Raji (cell line): ENCODE results near the gene TMEM231.

Experiments used
- POLR2A ChIP-seq: IDR thresholded peaks from 2 replicates; pipeline ENCODE4 v1.6.1; 2011; ENCODE audit warnings: low read depth, low read length, control low read depth; ENCODE audit not compliant: insufficient read depth

The TMEM231 gene, protein sequence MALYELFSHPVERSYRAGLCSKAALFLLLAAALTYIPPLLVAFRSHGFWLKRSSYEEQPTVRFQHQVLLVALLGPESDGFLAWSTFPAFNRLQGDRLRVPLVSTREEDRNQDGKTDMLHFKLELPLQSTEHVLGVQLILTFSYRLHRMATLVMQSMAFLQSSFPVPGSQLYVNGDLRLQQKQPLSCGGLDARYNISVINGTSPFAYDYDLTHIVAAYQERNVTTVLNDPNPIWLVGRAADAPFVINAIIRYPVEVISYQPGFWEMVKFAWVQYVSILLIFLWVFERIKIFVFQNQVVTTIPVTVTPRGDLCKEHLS

GRCh38 chr16:75555707-75556430 lies at the start of gene TMEM231:
TSS of gene TMEM231 (minus strand) at chr16:75556252. CDS start at chr16:75556209, 43 bp downstream.
- peak; percentile 94 for TF ChIP-seq POLR2A

DNA sequence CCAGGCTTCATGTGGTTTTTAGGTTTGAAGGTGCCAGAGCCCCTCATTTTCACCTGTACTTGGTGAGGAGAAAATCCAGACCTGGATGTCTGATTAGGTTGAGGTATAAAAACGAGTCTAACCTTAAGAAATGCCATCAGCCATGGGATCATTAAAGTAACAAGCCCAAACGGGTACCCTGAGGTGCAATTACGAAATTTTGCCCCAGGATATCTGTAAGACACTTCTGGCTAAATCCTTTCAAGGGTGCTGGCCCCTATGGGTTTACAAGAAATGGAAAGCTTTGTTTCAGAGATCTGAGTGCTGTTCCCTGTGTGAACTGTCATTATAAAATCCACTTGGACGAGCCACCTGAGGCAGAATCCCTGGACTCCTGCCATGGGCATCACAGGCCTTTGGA lies 47.2 kb upstream of the TMEM231 start:
- TF ChIP-seq POLR2A: no peak

- no peak for TF ChIP-seq POLR2A
Measured at GRCh38 chr16:75599452-75600277, 43.6 kb upstream of the TMEM231 start.

GRCh38 chr16:75593825-75594820 lies 38.1 kb upstream of the TMEM231 start:
- TF ChIP-seq POLR2A: no peak

DNA sequence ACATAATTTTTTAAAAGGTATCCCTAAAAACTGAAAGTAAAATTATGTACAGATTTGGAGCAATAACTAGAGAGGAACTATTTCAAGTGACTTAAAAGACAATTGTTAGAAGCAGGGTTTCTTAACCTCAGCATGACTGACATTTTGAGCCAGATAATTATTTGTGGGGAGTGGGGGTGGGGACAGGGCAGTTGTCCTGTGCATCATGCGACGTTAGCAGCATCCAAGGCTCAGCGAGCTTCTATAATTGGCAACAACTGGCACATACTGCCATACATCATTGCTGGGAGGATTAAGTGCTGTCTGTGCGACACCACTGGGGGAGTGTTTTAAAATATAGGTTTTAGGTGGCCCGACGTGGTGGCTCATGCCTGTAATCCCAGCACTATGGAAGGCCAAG lies 37.3 kb upstream of the TMEM231 start:
- TF ChIP-seq POLR2A: no peak

DNA sequence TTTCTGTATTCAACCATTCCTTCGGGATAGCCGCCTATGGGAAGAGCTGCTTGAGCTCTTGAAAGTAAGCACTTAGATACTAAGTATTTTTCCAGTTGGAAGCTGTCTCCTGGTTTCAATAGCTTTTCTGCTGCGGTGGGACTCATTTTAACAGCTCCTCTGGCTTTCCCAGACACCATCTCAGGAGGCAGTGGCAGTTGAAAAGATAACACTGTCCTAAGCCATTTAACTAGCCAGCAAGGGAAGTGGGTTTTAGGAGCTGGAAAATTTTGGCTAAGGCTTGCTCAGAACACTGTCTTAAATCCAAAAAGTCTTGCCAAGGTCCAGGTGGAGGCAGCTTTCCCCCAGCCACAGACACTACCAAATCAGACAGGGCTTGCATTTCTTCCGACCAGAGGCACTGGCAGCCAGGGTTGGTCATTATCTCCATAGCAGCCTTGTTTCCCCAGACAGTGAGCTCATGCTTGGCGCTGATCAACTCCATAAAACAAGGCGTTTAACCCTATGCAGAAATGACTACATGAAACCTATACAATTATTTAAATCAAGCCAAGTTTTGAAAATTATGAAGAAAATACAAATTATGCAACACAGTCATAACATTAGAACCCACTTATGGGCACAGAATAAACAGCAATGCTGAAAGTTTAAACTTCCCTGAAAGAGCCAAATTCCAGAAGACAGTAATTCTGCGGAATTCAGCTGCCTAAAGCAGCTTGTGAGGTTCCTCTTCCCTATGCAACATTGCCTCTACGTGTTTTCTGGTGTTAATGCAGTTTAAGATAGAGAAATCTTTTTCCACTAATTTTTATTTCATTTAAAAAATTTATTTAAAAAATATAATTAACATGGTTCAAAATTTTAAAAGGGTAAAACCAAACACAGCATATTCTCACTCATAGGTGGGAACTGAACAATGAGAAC lies 35.1 kb upstream of the TMEM231 start:
- TF ChIP-seq POLR2A: no peak

DNA sequence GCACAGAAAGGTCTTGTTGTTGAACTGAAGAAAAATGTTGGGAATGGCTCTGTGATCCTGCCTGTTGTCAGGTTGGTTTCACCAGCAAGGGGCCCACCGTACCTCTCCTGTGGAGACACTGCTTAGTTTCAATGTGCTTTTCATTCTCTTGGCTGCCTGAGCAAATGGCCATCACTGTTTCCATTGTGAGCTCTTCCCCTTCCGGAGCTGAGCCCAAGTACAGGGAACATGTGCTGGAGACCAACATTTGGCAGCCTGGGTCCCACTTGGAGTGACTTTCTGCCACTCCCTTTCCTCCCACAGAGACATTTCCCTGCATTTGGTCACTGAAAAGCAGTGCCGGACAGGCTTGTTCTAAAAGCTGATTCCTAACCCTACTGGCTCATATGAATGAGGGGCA lies 33.3 kb upstream of the TMEM231 start:
- no peak for TF ChIP-seq POLR2A

GRCh38 chr16:75588716-75589115 lies 32.7 kb upstream of the TMEM231 start:
- TF ChIP-seq POLR2A: no peak

- TF ChIP-seq POLR2A: no peak
Measured at GRCh38 chr16:75584108-75584507, 28.1 kb upstream of the TMEM231 start.

DNA sequence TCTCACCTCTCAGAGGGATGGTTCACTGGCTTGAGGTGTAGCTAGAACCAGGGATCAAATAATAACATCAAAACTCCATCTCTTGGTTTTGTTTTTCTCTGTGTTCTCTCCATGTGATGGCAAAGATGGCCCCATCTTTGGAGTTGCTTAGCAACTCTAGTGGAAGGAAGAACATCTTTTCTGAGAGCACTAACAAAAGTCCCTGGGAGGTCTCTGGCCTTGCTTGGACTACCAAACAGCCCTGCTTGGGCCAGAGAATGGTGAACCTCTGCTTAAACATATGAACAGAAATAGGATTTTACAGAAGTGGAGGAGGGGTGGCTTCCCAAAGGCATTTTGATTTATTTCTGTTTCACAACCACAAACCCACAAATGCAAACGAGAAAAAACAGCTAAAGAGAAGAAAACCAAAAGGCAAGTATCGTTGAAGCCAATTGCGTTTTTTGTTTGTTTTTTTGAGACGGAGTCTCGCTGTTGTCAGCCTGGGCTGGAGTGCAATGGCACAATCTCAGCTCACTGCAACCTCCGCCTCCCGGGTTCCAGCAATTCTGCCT lies 23.3 kb upstream of the TMEM231 start:
- TF ChIP-seq POLR2A: no peak

- TF ChIP-seq POLR2A: no peak
Measured at GRCh38 chr16:75578725-75579124, 22.7 kb upstream of the TMEM231 start.

GRCh38 chr16:75578212-75578611 lies 22.2 kb upstream of the TMEM231 start:
- TF ChIP-seq POLR2A: no peak

- no peak for TF ChIP-seq POLR2A
Measured at GRCh38 chr16:75576384-75576811, 20.3 kb upstream of the TMEM231 start.

DNA sequence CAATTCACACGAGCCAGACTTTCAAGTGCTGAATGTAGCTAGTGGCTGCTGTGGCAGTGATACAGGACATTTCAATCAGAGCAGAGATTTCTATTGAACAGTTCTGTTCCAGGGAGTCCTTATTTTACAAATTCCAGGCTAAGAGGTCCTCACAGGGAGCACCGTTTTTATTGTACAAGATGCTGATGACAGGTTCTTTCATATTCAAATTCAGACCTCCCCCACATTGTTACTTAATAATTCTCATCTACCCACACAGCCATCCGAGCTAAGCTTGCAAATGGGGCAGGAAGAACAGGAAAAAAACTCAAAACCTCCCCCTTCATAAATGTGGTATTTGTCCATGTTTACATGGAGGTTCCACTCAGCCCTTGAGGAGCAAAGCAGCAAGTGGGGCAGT lies 19.9 kb upstream of the TMEM231 start:
- TF ChIP-seq POLR2A: no peak

GRCh38 chr16:75573955-75574354 lies 17.9 kb upstream of the TMEM231 start:
- TF ChIP-seq POLR2A: no peak
